ENCODE data around the gene LIPI. TPM values are rescaled to one million over a fixed set of nuclear protein-coding genes. Genes with fewer than 3 reads are reported as not detected.
"Not testable (repeated sequence)": the region's sequence is repeated elsewhere in the genome, so short reads cannot be mapped to it uniquely, and the experiment has no call there.

The LIPI gene
- total RNA-seq, 1 donor from 2014 or later, result not detected

DNA sequence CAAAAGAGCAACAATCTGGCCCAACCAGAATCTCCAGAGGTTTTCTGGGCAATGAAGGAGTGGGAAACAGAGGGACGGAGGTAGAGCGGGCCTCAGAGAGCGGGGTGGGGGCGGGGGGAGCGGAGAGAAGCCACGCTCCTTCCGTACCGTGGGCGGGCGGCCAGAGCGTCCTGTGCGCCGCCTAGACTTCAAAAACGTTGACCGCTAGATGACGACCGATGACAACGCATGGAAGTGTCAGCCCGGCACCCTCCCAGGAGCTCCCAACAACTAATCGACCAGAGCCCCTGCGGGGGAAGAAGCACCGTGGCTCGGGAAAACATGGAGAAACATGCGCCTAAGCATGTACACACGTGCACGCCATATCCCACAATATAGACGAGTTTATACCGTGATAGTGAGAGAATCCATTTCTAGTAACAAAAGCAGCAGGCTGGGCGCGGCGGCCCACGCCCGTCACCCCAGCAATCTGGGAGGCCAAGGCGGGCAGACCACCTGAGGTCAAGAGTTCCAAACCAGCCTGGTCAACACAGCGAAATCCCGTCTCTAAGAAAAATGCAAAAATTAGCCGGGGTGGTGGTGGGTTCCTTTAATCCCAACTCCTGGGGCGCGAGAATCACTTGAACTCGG lies 131.9 kb downstream of the LIPI start:
- intact Hi-C loops (cut with DNase I), result no loop called here
- DNase-seq (ENCODE audit: low spot score), result no peak

DNA sequence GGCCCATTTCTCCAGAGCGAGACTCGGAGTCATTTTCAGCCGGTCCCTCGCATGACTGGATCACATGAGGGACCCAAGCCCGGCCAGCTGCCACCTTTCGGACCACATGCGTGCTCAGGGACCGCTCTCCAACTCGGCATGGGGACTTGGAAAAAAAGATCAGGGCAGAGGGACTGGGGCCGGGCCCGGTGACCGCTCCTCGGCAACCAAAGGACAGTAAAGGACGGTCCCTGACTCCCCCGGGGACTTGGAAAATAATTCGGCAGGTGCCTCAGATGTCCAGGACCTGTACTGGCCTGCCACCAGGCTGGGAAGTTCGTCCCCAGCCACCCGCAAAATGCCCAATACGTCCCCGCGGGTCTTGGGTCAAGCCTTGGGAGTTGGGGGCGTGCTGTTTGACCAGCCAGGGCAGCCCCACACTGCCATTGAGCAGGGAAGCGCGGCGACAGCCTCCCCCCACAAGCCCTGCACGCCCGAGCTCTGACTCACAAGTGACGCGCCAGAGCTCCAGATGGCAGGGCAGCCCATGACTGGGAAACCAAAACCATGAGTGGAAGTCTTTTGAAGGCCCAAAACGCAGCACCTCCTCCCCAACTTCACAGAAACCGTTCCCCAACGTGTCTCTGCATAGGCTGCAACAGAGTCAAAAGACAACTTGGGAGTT lies 134.5 kb downstream of the LIPI start:
- intact Hi-C loops (cut with DNase I), result no loop called here
- no peak for DNase-seq (ENCODE audit: low spot score)

- intact Hi-C loops (cut with DNase I), result no loop called here
- no peak for DNase-seq (ENCODE audit: low spot score)
These were observed 135.2 kb downstream of the LIPI start for GRCh38 chr21:14075346-14076142.

DNA sequence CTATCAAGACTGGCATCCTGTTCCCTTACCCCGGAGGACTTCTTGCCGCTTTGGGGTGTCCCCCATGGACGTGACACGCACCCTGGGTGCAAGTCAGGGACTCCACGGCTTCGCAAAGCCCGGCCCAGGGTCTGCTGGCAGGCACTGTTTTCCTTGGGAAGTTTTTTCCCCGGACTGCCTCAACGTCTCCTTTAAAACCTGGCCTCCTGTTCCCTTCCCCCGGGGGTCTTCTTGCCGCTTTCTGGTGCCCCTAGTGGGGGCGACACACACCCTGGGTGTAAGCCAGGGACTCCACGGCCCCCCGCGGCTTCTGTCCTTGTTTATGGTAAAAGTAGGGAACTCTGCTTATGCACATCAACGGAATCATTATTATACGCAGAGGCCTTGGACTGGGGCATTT lies 136.6 kb downstream of the LIPI start:
- intact Hi-C loops (cut with DNase I), result no loop called here
- no peak for DNase-seq (ENCODE audit: low spot score)

GRCh38 chr21:14073615-14074014 lies 137.1 kb downstream of the LIPI start:
- no peak for DNase-seq (ENCODE audit: low spot score)

DNA sequence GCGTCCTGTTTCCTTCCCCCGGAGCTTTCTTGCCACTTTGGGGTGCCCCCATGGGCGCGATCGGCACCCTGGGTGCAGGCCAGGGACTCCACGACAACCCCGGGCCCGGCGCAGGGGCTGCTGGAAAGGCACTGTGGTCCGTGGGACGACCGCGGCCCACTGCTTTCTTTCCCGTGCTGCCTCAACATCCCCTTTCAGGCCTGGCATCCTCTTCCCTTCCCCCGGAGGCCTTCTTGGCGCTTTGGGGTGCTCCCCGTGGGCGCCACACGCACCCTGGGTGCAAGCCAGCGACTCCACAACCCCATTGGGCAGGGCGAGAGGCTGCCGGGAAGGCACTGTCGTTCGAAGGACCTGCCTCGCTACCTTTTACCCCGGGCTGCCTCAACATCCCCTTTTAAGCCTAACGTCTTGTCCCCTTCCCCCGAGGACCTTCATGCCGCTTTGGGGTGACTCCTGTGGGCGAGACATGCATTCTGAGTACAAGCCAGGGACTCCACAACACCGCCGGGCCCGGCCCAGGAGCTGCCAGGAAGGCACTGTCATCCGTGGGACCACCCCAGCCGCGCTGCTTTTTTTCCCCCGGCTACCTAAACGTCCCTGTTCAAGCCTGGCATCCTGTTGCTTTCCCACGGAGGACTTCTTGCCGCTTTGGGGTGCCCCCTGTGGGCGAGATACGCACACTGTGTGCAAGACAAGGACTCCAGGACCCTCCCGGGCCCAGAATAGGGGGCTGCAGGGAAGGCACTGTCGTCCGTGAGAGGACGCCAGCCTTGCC lies 137.8 kb downstream of the LIPI start:
- intact Hi-C loops (cut with DNase I), result no loop called here
- no peak for DNase-seq (ENCODE audit: low spot score)

More at GRCh38 chr21:14073615-14074014, 137.1 kb downstream of the LIPI start:
- intact Hi-C loops (cut with DNase I), result no loop called here

DNA sequence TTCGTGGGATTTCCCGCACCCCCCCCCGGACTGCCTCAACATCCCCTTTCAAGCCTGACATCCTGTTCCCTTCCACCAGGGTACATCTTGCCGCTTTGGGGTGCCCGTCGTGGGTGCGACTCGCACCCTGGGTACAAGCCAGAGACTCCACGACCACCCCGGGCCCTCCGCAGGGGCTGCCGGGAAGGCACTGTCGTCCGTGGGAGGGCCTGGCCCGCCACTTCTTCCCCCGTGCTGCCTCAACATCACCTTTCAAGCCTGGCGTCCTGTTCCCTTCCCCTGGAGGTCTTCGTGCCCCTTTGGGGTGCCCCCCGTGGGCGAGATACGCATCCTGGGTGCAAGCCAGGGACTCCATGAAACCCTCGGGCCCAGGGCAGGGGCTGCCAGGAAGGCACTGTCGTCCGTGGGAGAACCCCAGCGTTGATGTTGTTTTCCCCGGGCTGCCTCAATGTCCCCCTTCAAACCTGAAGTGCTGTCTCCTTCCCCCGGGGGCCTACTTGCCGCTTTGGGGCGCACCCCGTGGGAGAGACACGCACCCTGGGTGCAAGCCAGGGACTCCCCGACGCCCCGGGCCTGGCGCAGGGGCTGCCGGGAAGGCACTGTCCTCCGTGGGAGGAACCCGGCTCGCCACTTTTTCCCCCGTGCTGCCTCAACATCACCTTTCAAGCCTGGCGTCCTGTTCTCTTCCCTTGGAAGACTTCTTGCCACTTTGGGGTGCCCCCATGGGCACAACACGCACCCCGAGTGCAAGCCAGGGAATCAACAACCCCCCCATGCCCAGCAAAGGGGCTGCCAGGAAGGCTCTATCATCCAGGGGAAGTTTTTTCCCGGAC lies 138.6 kb downstream of the LIPI start:
- no peak for DNase-seq (ENCODE audit: low spot score)
- intact Hi-C loops (cut with DNase I), result no loop called here

DNA sequence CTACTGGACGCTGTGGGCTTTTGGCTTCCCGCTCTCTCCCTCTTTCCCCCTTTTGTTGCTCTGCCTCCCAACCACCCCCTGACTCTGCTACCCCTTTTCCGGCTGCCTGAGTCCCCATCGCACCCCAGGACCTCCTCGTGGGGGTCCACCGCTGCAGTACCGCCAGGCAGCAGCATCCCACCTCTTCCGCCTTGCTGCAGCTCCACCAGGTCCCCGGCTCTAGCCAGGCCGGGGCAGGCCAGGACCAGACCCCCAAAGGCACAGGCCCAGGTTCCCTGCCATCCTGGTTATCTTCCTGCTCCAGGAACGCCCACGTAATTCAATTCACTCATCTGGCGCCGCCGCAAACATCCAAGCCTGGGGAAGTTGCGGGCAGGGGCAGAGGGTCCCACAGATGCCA lies 139.8 kb downstream of the LIPI start:
- intact Hi-C loops (cut with DNase I), result no loop called here
- DNase-seq (ENCODE audit: low spot score), result no peak

DNA sequence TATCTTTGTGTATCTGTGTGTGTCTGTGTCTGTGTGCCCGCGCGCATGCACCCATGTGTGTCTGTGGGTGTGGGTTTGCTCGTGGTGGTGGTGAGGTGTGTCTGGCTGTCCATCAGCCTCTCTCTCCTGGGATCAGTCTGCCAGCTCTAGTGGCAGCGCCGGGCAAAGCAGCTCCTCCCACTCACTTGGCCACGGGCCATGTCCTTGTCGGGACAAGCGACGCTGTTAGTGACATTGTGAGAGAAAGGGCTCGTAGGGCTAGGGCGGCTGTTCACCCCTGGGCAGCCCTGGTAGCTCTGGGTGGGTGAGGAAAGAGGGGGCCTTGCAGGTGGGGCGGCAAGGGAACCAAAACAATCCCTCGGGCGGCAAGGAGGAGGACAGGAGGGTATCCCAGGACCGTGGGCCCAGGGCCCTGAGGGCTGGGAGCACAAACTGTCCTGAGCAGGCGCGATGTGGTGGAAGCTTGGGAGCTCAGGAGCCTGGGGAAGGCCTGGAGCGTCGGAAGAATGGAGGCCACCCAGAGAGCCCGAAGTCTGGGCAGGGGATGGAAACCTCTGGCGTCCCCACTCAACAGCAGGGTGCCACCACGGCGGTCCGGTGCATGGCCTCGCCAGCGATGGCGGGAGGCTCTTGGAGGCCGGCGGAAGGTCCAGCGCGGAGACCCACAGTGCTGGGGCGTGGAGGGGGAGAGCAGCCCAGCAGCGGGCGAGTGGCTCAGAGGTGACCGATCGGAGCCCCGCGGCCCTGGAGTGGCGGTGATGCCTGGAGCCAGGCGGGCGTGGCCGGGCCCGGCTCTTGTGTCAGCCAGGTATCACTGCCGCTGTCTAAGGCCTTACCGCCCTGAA lies 140.5 kb downstream of the LIPI start:
- intact Hi-C loops (cut with DNase I), result no loop called here
- no peak for DNase-seq (ENCODE audit: low spot score)

DNA sequence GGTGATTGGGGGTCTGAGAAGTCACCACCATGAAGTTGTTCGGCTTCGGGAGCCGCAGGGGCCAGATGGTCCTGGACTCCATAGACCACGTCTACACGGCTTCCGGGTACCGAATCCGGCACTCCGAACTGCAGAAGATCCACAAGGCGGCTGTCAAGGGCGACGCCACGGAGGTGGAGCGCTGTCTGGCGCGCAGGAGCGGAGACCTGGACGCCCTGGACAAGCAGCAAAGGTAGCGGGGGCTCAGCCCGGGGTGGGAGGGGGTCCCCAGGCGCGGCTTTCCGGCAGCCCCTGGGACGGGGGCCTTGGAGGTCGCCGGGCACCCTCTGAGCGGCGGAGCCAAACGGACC lies 146.5 kb downstream of the LIPI start:
- DNase-seq (ENCODE audit: low spot score), result no peak
- intact Hi-C loops (cut with DNase I), result no loop called here

DNA sequence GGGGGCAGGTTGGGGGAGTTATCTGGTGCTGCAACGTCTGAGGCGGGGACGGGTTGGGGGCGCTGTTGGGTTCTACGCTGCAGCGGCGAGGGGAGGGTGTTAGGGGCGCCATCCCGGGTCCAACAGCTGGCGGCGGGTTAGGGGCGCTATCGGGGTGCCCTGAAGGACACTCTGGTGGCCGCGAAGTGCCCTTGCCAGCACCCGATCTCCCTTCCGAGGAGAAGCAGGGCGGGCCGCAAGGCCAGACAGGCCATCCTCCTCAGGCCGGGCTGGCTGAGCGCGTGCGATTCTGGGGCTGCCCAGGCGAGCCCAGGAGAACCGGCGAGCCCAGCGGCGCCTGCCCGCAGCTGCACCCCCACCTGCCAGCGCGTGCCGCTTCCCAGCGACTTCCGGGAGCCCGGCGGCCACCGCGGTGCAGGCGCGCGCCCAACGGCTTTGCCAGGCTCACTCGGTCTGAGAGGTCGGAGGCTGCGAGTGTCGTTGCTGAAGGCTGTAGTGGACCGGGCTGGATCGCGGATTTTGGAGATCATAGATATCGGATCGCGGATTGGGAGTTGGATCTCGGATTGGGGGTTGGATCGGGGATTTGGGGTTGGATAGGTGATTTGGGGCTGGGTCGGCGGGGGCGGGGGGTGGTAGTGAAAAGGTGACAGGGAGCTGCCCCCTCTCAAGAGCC lies 147.0 kb downstream of the LIPI start:
- intact Hi-C loops (cut with DNase I); DNase-seq (ENCODE audit: low spot score): not testable (repeated sequence)

DNA sequence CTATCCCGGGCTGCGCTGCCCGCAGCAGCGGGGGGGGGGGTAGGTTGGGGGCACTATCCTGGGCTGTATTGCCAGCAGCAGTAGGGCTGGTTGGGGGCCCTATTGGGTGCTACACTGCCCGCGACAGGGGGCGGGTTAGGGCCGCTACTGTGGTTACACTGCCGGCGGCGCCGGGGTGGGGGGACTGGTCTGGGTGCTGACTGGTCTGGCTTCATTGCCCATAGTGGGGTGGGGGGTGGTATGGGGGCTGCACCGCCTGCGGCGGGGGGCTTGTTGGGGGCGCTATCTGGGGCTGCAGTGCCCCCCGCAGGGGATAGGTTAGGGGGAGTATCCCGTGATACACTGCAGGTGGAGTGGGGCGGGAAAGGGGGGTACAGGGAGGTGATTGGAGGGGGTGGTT lies 148.1 kb downstream of the LIPI start:
- intact Hi-C loops (cut with DNase I); DNase-seq (ENCODE audit: low spot score): not testable (repeated sequence)

GRCh38 chr21:14061820-14062219 lies 148.9 kb downstream of the LIPI start:
- intact Hi-C loops (cut with DNase I); DNase-seq (ENCODE audit: low spot score): not testable (repeated sequence)

GRCh38 chr21:14058995-14059627 lies 151.6 kb downstream of the LIPI start:
- intact Hi-C loops (cut with DNase I); DNase-seq (ENCODE audit: low spot score): not testable (repeated sequence)

Data from cardiac septum (tissue), 1 donor.